ENCODE data around the gene ANKRD6. TPM values are rescaled to one million over a fixed set of nuclear protein-coding genes. Genes with fewer than 3 reads are reported as not detected.

Gene ANKRD6
- total and polyA plus RNA-seq, 2 donors (not counting 1 experiment from before 2014, with no cell fraction given) = 3.8 to 10.5 TPM

DNA sequence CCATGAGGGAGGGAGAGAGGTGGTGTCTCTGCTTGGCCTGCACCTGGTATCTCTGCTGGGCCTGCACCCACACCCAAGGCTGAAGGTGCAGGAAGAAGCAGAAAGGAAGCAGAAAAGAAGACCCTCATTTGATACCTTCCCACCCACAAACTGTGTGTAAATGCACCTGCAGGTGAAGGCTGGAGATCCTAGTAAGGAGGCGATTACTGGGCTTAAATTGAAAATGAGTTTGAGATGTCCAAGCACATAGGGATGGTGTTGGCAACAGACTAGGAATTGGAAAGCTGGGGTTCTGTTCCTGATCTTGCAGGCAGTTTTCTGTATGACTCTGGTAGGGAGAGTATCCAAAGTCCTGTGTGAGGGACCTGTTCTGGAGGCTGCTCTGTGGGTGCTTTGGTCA is 130.9 kb downstream of the ANKRD6 start:
- no peak for TF ChIP-seq EZH2 (IDR thresholded peaks at IDR 0.05; ENCODE audit: borderline replicate concordance, insufficient read depth, low read depth, low read length, poor library complexity, severe bottlenecking)
- TF ChIP-seq, protein P1, sequence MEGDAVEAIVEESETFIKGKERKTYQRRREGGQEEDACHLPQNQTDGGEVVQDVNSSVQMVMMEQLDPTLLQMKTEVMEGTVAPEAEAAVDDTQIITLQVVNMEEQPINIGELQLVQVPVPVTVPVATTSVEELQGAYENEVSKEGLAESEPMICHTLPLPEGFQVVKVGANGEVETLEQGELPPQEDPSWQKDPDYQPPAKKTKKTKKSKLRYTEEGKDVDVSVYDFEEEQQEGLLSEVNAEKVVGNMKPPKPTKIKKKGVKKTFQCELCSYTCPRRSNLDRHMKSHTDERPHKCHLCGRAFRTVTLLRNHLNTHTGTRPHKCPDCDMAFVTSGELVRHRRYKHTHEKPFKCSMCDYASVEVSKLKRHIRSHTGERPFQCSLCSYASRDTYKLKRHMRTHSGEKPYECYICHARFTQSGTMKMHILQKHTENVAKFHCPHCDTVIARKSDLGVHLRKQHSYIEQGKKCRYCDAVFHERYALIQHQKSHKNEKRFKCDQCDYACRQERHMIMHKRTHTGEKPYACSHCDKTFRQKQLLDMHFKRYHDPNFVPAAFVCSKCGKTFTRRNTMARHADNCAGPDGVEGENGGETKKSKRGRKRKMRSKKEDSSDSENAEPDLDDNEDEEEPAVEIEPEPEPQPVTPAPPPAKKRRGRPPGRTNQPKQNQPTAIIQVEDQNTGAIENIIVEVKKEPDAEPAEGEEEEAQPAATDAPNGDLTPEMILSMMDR (IDR thresholded peaks at IDR 0.05) = no peak
- H3K27ac Mint-ChIP-seq = no peak overlapping the region
- no peaks in the 10 kb centered on the region for H3K4me1 ChIP-seq (ENCODE audit: control insufficient read depth in 2 of 2, insufficient read depth in 2 of 2, low read length in 2 of 2)

DNA sequence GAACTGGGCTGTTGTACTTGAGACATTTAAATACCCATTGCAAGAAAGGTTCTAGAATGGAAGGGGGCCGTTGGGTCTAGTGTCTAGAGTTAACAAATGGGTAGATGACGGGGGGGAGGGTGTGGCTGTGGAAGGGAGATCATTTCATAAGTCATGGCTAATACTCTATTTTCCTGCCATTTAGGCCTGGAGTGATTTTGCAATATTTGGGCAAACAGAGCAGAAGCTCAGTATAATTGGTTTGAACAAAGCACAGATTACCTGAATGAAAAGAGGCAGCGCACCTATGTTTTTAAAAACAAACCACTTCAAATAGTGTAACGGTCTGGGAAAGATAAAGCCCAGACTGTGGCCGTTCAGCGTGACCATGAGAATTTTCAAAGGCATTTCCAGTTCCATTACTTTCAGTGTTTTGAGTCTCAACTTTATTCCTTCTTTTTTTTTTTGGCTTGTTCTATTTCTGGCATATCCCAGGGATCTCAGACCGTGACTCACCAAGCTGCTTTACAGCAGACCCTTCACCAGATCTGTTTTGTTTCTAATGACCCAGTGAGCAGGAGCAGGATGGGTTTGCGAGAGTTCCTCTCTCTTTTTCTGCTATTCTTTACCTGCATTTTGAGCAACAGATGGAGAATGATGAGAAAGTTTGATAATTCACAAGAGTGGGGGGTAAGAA is 131.9 kb downstream of the ANKRD6 start:
- no peak overlapping the region for H3K4me2 ChIP-seq (replicated peaks; ENCODE audit: low read depth, low read length, poor library complexity, severe bottlenecking)
- H3K4me1 ChIP-seq (ENCODE audit: control insufficient read depth in 2 of 2, insufficient read depth in 2 of 2, low read length in 2 of 2) = no peaks in the 10 kb centered on the region
- H3K4me3 Mint-ChIP-seq = no peak overlapping the region
- no peak overlapping the region for H3K27ac Mint-ChIP-seq
- no peak overlapping the region for H3K27ac ChIP-seq (ENCODE audit: low read length in 2 of 2)
- no peaks in the 10 kb centered on the region for H3K27me3 ChIP-seq (replicated peaks in 1 of 4; ENCODE audit: control extremely low read depth in 1 of 4, control insufficient read depth in 3 of 4, insufficient read depth in 4 of 4, low read length in 3 of 4)
- DNase-seq (no peak), ATAC-seq (ENCODE audit: low read depth) (no peak)
- H3K9me3 Mint-ChIP-seq (ENCODE audit: insufficient read depth) = no peaks in the 10 kb centered on the region
- TF ChIP-seq, protein P1 (IDR thresholded peaks at IDR 0.05) = no peak
- no peak for TF ChIP-seq EZH2 (IDR thresholded peaks at IDR 0.05; ENCODE audit: borderline replicate concordance, insufficient read depth, low read depth, low read length, poor library complexity, severe bottlenecking)
- H4K20me1 ChIP-seq (ENCODE audit: control insufficient read depth, insufficient read depth, low read length, poor library complexity, severe bottlenecking) = no peaks in the 10 kb centered on the region
- intact Hi-C loops (cut with micrococcal nuclease) = no loop called here
- H3K4me3 ChIP-seq (ENCODE audit: control extremely low read depth in 1 of 5, extremely low read depth in 1 of 5, insufficient read depth in 1 of 5, low read depth in 2 of 5, low read length in 4 of 5) = no peak overlapping the region
- H2AFZ ChIP-seq (ENCODE audit: insufficient read depth, low read depth, low read length, poor library complexity, severe bottlenecking) = no peak overlapping the region
- no peaks in the 10 kb centered on the region for H3K79me2 ChIP-seq (ENCODE audit: control insufficient read depth, insufficient read depth, low read length)
- H3K36me3 ChIP-seq (replicated peaks in 1 of 2; ENCODE audit: control extremely low read depth in 1 of 2, control insufficient read depth in 1 of 2, extremely low read depth in 1 of 2, insufficient read depth in 2 of 2, low read length in 1 of 2) = no peaks in the 10 kb centered on the region
- no peaks in the 10 kb centered on the region for H3K4me1 Mint-ChIP-seq
- H3K9me3 ChIP-seq (ENCODE audit: control extremely low read depth in 1 of 3, control insufficient read depth in 2 of 3, insufficient read depth in 1 of 3, low read length in 2 of 3) = no peaks in the 10 kb centered on the region
- 79% methylated on average over 2 of the region's 8 CpGs for WGBS (ENCODE audit: insufficient coverage)
- CTCF ChIA-PET = no interaction called here
- H3K9ac ChIP-seq (ENCODE audit: low read length) = no peak overlapping the region
- POLR2A ChIA-PET = no interaction called here
- H3K27me3 Mint-ChIP-seq = no peaks in the 10 kb centered on the region

More for the DNA sequence above, 130.9 kb downstream of the ANKRD6 start:
- Histone ChIP-seq H2AFZ (ENCODE audit: insufficient read depth, low read depth, low read length, poor library complexity, severe bottlenecking) (no peak overlapping the region), H3K79me2 (ENCODE audit: control insufficient read depth, insufficient read depth, low read length) (no peaks in the 10 kb centered on the region), H3K9ac (ENCODE audit: low read length) (no peak overlapping the region), H3K4me2 (replicated peaks; ENCODE audit: low read depth, low read length, poor library complexity, severe bottlenecking) (no peak overlapping the region), H3K27me3 (replicated peaks in 1 of 4; ENCODE audit: control extremely low read depth in 1 of 4, control insufficient read depth in 3 of 4, insufficient read depth in 4 of 4, low read length in 3 of 4) (no peaks in the 10 kb centered on the region), H3K9me3 (ENCODE audit: control extremely low read depth in 1 of 3, control insufficient read depth in 2 of 3, insufficient read depth in 1 of 3, low read length in 2 of 3) (no peaks in the 10 kb centered on the region), H3K27ac (ENCODE audit: low read length in 2 of 2) (no peak overlapping the region), H3K36me3 (replicated peaks in 1 of 2; ENCODE audit: control extremely low read depth in 1 of 2, control insufficient read depth in 1 of 2, extremely low read depth in 1 of 2, insufficient read depth in 2 of 2, low read length in 1 of 2) (no peaks in the 10 kb centered on the region), H4K20me1 (ENCODE audit: control insufficient read depth, insufficient read depth, low read length, poor library complexity, severe bottlenecking) (no peaks in the 10 kb centered on the region), H3K4me3 (ENCODE audit: control extremely low read depth in 1 of 5, extremely low read depth in 1 of 5, insufficient read depth in 1 of 5, low read depth in 2 of 5, low read length in 4 of 5) (no peak overlapping the region)
- H3K27me3 Mint-ChIP-seq = no peaks in the 10 kb centered on the region
- WGBS (ENCODE audit: insufficient coverage) = 100% methylated on average over 1 of the region's 1 CpG
- no peaks in the 10 kb centered on the region for H3K4me1 Mint-ChIP-seq
- ChIA-PET CTCF (no interaction called here), POLR2A (no interaction called here)
- H3K4me3 Mint-ChIP-seq = no peak overlapping the region
- H3K9me3 Mint-ChIP-seq (ENCODE audit: insufficient read depth) = no peaks in the 10 kb centered on the region
- intact Hi-C loops (cut with micrococcal nuclease) = no loop called here
- ATAC-seq (ENCODE audit: low read depth) = no peak
- no peak for DNase-seq

Measured in B cell (primary cell).